Skeletal muscle tissue (tissue), 4 donors: ENCODE data around the gene CCL14. TPM values are rescaled to one million over a fixed set of nuclear protein-coding genes. Genes with fewer than 3 reads are reported as not detected.
"Not testable (repeated sequence)": the region's sequence is repeated elsewhere in the genome, so short reads cannot be mapped to it uniquely, and the experiment has no call there.

Source experiments
- H3K27ac ChIP-seq: one replicate; pipeline ENCODE4 v1.7.0; 2013; ENCODE audit warnings: mild to moderate bottlenecking, low read depth, low read length, inconsistent platforms
- H3K27me3 ChIP-seq, 3 donors: one replicate each; pipeline ENCODE4 v1.7.0; 2013; ENCODE audit warnings: low read length in 3 of 3; ENCODE audit not compliant: control insufficient read depth in 3 of 3, insufficient read depth in 3 of 3
- H3K36me3 ChIP-seq, 3 donors: one replicate each; pipeline ENCODE4 v1.7.0; 2013; ENCODE audit warnings: low read length in 3 of 3; ENCODE audit not compliant: control insufficient read depth in 3 of 3, insufficient read depth in 3 of 3
- H3K4me1 ChIP-seq, 3 donors: one replicate each; pipeline ENCODE4 v1.7.0; 2013; ENCODE audit warnings: low read length in 3 of 3, mild to moderate bottlenecking in 3 of 3; ENCODE audit not compliant: control insufficient read depth in 3 of 3, insufficient read depth in 3 of 3
- H3K4me3 ChIP-seq, 3 donors: one replicate each; pipeline ENCODE4 v1.7.0; 2013; ENCODE audit warnings: low read length in 3 of 3
- H3K9ac ChIP-seq, 3 donors: one replicate each; pipeline ENCODE4 v1.7.0; 2013; ENCODE audit warnings: low read length in 3 of 3, mild to moderate bottlenecking in 3 of 3, moderate library complexity in 2 of 3, low read depth in 1 of 3
- H3K9me3 ChIP-seq, 3 donors: one replicate each; pipeline ENCODE4 v1.7.0; 2013; ENCODE audit warnings: low read length in 3 of 3; ENCODE audit not compliant: control insufficient read depth in 3 of 3
- total RNA-seq: library from RNA; depleted of rRNA; stranded (reverse); fragments of >200 nt; gene quantifications from one replicate; pipeline ENCODE4 v1.2.3, GENCODE V29; 2014
- donor health status: Osteomylitis.

The CCL14 gene
- total RNA-seq, 1 donor from 2014 or later = 1.6 TPM

GRCh38 chr17:35949401-35949800 is 37.1 kb downstream of the CCL14 start:
- H3K9ac ChIP-seq = no peak overlapping the region
- H3K4me1 ChIP-seq = no peaks in the 10 kb centered on the region
- no peaks in the 10 kb centered on the region for H3K27me3 ChIP-seq
- H3K4me3 ChIP-seq = no peak overlapping the region
- H3K9me3 ChIP-seq = no peaks in the 10 kb centered on the region
- H3K36me3 ChIP-seq = no peaks in the 10 kb centered on the region
- H3K27ac ChIP-seq = no peak overlapping the region

DNA sequence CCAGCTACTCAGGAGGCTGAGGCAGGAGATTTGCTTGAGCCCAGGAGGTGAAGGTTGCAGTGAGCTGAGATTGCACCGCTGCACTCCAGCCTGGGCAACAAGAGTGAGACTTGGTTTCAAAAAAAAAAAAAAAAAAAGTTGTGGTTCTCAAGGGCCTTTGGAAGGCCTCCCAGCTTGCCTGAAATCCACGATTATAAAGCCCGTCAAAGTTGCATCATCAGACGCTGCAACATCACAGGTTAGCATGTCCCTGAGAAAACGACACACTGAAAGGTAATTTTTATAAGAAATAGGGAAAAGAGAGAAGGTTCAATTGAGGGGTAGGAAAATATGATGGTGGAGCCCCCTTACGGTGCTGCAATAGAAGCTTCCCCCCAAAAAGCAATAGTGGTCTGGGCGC is 38.4 kb downstream of the CCL14 start:
- no peaks in the 10 kb centered on the region for H3K36me3 ChIP-seq
- H3K4me3 ChIP-seq = no peak overlapping the region
- no peaks in the 10 kb centered on the region for H3K4me1 ChIP-seq
- peaks cover 0 to 4% (median 0%) of the 10 kb centered on the region in 3 donors for H3K27me3 ChIP-seq
- no peak overlapping the region for H3K9ac ChIP-seq
- H3K9me3 ChIP-seq = no peaks in the 10 kb centered on the region
- H3K27ac ChIP-seq = no peak overlapping the region

- H3K27ac ChIP-seq = no peak overlapping the region
- H3K27me3 ChIP-seq = peaks cover 0 to 4% (median 0%) of the 10 kb centered on the region in 3 donors
- H3K9ac ChIP-seq = no peak overlapping the region
- H3K4me1 ChIP-seq = no peaks in the 10 kb centered on the region
- H3K36me3 ChIP-seq = no peaks in the 10 kb centered on the region
- H3K9me3 ChIP-seq = no peaks in the 10 kb centered on the region
- no peak overlapping the region for H3K4me3 ChIP-seq
Measured at GRCh38 chr17:35947156-35947585, 39.4 kb downstream of the CCL14 start.

DNA sequence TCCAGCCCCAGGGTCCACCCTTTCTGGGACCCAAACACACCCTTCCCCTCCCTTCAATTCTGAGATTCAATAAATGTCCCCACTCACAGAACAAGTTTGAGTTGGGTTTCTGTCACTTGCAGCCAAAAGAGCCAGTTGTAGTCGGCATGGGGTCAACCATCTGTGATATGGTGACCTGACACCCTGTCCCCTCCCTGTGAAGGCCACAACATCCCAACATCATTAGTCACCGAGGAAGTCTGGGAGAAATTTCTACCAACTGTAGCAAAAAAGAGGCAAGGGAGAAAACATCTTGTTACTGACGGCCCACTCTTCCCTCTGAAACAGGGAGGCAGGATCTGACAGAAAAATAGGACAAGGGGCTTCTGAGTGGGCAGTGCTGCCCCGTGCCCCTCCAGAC is 42.4 kb downstream of the CCL14 start:
- Histone ChIP-seq H3K27me3 (peaks cover 0 to 4% (median 0%) of the 10 kb centered on the region in 3 donors), H3K4me3 (no peak overlapping the region), H3K9ac (no peak overlapping the region), H3K9me3 (no peaks in the 10 kb centered on the region), H3K36me3 (no peaks in the 10 kb centered on the region), H3K4me1 (no peaks in the 10 kb centered on the region), H3K27ac (no peak overlapping the region)

DNA sequence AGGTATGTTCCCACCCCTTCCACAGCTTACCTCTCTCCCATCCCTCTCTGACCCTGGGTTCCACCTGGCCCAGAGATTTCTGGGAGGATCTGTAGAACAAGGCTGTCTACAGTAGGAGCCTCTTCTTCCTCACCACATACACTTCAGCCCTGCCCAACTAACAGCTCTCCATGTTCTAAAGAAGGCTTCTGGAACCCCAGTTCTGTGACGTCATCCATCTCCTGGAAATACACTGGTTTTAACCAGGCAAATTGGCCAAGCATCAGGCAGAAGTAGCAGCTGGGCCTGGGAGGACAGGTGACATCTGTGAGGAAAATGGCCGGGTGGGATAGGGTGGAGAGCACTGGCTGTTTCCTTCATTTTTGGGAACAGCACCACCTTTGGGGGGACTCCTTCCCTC is 43.0 kb downstream of the CCL14 start, which contains the start of gene LYZL6:
LYZL6 (minus strand) TSS at position 177 of the 400 bp plus-strand sequence. CDS start 4,357 bp downstream, outside the sequence.
- Histone ChIP-seq H3K27me3 (peaks cover 0 to 4% (median 0%) of the 10 kb centered on the region in 3 donors), H3K4me1 (no peaks in the 10 kb centered on the region), H3K9me3 (no peaks in the 10 kb centered on the region), H3K36me3 (no peaks in the 10 kb centered on the region), H3K27ac (no peak within 1 kb of the TSS), H3K4me3 (no peak within 1 kb of the TSS), H3K9ac (no peak within 1 kb of the TSS)

- H3K9ac ChIP-seq = no peak overlapping the region
- no peak overlapping the region for H3K27ac ChIP-seq
- H3K9me3 ChIP-seq = no peaks in the 10 kb centered on the region
- H3K4me1 ChIP-seq = no peaks in the 10 kb centered on the region
- no peaks in the 10 kb centered on the region for H3K36me3 ChIP-seq
- peaks cover 0 to 4% (median 2%) of the 10 kb centered on the region in 3 donors for H3K27me3 ChIP-seq
- no peak overlapping the region for H3K4me3 ChIP-seq
Measured at GRCh38 chr17:35942588-35943186, 43.8 kb downstream of the CCL14 start.

DNA sequence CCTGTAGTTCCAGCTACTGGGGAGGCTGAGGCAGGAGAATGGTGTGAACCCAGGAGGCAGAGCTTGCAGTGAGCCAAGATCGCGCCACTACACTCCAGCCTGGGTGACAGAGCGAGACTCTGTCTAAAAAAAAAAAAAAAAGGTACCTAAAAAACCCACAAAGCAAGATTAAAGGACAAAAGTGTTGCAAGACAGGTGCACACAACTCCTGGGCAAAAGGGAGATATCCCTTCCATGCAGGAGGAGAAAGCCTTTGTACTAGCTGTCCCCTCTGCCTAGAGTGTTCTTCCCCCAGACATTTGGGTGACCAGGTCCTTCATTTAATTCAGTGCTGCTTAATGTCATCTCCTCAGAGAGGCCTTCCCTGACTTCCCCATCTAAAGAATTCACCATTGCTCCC is 48.0 kb downstream of the CCL14 start:
- H3K9me3 ChIP-seq, H3K27me3 ChIP-seq, H3K36me3 ChIP-seq, H3K27ac ChIP-seq, H3K9ac ChIP-seq, H3K4me1 ChIP-seq, H3K4me3 ChIP-seq: not testable (repeated sequence)

- Histone ChIP-seq H3K27ac (no peak overlapping the region), H3K4me1 (peaks cover 0 to 4% (median 0%) of the 10 kb centered on the region in 3 donors), H3K36me3 (no peaks in the 10 kb centered on the region), H3K9me3 (no peaks in the 10 kb centered on the region), H3K9ac (no peak overlapping the region), H3K4me3 (no peak overlapping the region), H3K27me3 (peaks cover 0 to 2% (median 0%) of the 10 kb centered on the region in 3 donors)
Measured at GRCh38 chr17:35936063-35936462, 50.5 kb downstream of the CCL14 start.

DNA sequence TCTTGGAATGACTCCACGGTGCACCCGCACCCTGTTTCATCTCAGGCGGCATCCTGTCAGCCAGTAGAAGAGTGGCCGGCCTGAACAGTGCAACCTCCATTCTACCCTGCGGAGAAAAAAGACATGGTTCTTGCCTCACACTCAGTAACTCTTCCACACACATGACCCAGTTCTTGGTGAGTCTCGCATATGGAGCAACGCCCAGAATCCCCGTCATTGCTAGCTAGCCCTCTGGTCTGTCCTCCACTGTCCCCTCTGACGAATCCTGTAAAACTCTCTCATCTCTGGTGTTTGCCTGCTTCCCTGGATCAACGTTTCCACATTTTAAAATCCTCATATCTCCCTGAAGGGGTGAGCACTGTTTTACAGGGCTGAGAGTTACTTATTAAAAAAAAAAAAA is 51.8 kb downstream of the CCL14 start:
- peaks cover 0 to 12% (median 7%) of the 10 kb centered on the region in 3 donors for H3K4me1 ChIP-seq
- no peak overlapping the region for H3K4me3 ChIP-seq
- H3K27me3 ChIP-seq = peaks cover 3 to 8% (median 6%) of the 10 kb centered on the region in 3 donors
- no peaks in the 10 kb centered on the region for H3K9me3 ChIP-seq
- no peak overlapping the region for H3K9ac ChIP-seq
- no peak overlapping the region for H3K27ac ChIP-seq
- H3K36me3 ChIP-seq = no peaks in the 10 kb centered on the region
